GM10248 (cell line): ENCODE results near the gene PPP3CB.

Experiments used
- CTCF ChIA-PET: fragments of 300-600 bp; sonication (Branson Sonifier 250); formaldehyde crosslinking; extraction: SDS; loops from one replicate; lab custom pipeline; 2021; ENCODE audit warnings: antibody characterized with exemption; lab: Yijun Ruan, JAX
- POLR2A ChIA-PET: fragments of 350-650 bp; sonication (Branson Sonifier 250); formaldehyde crosslinking; extraction: SDS; loops from one replicate; lab custom pipeline; 2020; ENCODE audit warnings: antibody characterized with exemption; lab: Yijun Ruan, JAX
- DNase-seq: peaks from one replicate; pipeline ENCODE4 v3.0.0; 2012; ENCODE audit errors: extremely low spot score
- TF ChIP-seq, protein P1 (sequence below): IDR thresholded peaks from 2 replicates; pipeline ENCODE4 v1.5.1; 2012; ENCODE audit warnings: mild to moderate bottlenecking, low read depth; ENCODE audit errors: extremely low read depth, missing control alignments, control extremely low read depth

The PPP3CB gene

GRCh38 chr10:73494213-73494612 lies 1.6 kb downstream of the PPP3CB start:
- TF ChIP-seq, protein P1, sequence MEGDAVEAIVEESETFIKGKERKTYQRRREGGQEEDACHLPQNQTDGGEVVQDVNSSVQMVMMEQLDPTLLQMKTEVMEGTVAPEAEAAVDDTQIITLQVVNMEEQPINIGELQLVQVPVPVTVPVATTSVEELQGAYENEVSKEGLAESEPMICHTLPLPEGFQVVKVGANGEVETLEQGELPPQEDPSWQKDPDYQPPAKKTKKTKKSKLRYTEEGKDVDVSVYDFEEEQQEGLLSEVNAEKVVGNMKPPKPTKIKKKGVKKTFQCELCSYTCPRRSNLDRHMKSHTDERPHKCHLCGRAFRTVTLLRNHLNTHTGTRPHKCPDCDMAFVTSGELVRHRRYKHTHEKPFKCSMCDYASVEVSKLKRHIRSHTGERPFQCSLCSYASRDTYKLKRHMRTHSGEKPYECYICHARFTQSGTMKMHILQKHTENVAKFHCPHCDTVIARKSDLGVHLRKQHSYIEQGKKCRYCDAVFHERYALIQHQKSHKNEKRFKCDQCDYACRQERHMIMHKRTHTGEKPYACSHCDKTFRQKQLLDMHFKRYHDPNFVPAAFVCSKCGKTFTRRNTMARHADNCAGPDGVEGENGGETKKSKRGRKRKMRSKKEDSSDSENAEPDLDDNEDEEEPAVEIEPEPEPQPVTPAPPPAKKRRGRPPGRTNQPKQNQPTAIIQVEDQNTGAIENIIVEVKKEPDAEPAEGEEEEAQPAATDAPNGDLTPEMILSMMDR, result no peak
- ChIA-PET POLR2A (no interaction called here), CTCF (interaction anchor here (1.2 to 1.8 kb wide), 2 partner anchors 12 to 27 kb away, joined by 4 read pairs; no protein-coding TSS in a partner anchor)
- DNase-seq, result no peak

DNA sequence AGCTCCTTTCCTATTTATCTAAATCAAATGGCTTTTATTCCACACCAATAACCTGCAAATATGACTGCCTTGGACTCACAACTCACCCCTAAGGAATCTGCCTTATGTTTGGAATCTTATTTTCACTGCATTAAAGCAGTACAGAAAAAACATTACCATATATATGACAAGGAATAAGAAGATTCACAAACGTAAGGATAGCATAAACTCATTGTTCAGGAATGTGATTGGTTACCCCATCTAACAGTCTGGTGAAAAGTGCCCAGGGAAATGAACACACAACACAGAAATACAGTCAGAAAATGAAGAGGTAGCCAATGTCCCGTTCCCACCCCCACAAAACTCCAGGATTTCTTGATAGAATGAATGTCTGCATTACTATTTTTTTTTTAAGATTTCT lies 2.0 kb downstream of the PPP3CB start:
- no peak for DNase-seq
- CTCF ChIA-PET, result interaction anchor here (1.2 kb wide), 1 partner anchor 26 kb away, joined by 4 read pairs; no protein-coding TSS in a partner anchor
- TF ChIP-seq, protein P1, result no peak
- POLR2A ChIA-PET, result no interaction called here

DNA sequence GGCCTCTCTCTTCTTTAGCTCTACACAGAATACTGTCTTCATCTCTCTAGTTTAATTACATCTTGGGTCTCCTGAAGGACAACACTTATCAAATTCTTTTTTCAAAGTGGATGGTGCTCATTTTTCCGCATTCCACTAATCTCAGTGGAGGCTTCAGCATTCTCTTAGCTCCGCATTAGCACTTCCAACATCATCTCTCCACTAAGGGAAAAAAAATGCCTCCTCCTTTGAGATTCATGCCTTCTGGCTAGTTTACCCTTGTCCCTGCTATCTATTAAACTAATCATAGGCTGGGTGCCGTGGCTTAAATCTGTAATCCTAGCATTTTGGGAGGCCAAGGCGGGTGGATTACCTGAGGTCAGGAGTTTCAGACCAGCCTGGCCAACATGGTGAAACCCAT lies 9.2 kb downstream of the PPP3CB start:
- CTCF ChIA-PET, result no interaction called here
- POLR2A ChIA-PET, result interaction anchor here (1.2 kb wide), 1 partner anchor 9 kb away, joined by 4 read pairs; no protein-coding TSS in a partner anchor

DNA sequence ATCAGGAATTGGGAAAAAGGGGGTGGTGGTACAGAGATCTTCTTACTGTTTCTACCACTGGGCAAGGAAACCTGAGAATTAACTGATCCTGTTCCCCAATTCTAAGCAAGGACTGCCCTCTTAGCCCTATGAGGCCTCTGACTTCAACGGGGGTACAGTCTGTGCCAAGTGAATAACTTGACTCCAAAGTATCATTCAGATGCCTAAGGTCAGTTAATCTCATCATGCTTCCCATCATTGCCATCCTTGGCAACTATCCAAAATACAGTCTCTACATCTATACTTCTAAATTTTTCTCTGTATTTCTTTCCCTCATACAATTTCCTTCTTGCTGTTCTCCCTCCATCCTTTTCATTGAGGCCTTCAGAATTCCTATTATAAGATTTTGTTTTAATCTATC lies 10.5 kb downstream of the PPP3CB start:
- ChIA-PET POLR2A (no interaction called here), CTCF (no interaction called here)
- TF ChIP-seq, protein P1, result no peak
- DNase-seq, result no peak

More for the DNA sequence above, 9.2 kb downstream of the PPP3CB start:
- TF ChIP-seq, protein P1, result no peak
- no peak for DNase-seq

GRCh38 chr10:73480158-73480557 lies 15.7 kb downstream of the PPP3CB start:
- POLR2A ChIA-PET, result no interaction called here
- DNase-seq, result peak; percentile 52
- TF ChIP-seq, protein P1, result no peak
- CTCF ChIA-PET, result interaction anchor here (0.8 to 1.2 kb wide), 2 partner anchors 9 to 11 kb away, joined by 3 to 5 read pairs; no protein-coding TSS in a partner anchor

- DNase-seq, result no peak
- TF ChIP-seq, protein P1, result no peak
- ChIA-PET CTCF (interaction anchor here (1.2 kb wide), 1 partner anchor 11 kb away, joined by 3 read pairs; no protein-coding TSS in a partner anchor), POLR2A (no interaction called here)
Observed at GRCh38 chr10:73478636-73479035, 17.2 kb downstream of the PPP3CB start.
